ENCODE measurements around the gene MTERF2. TPM values are rescaled to one million over a fixed set of nuclear protein-coding genes. Genes with fewer than 3 reads are reported as not detected.
A peak's percentile ranks its signal among the peaks of the same experiment; 100 is the strongest.

Gene MTERF2
- total and polyA plus RNA-seq, 10 of the 15 experiments (the other 5 are each of a cell fraction or from before 2014, with no cell fraction given), result 2.1 to 9.8 (median 6.7) TPM

DNA sequence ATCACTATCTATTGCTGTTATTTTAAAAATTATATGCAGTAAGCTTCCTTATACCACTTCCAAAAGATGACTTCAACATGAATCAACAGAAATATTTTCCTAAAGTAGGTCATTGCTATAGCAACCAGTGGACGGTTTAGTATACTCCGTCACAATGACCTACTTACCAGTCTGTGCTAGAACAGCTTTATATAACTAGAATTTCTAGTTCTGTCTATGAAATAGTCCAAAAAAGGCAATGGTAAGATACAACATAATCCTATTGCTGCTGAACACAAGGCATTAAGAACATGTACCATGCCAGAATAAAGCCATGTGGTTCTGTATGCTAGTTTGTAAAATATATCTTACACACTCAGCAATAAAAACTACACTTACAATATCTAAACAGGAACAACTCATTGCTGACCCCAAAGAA is 40.7 kb upstream of the MTERF2 start:
- intact Hi-C loops (cut with micrococcal nuclease; ENCODE audit: unreplicated experiment), result no loop called here
- no peak overlapping the region for H3K4me2 ChIP-seq (ENCODE audit: control insufficient read depth, insufficient read depth)

GRCh38 chr12:107026806-107027635 is 40.1 kb upstream of the MTERF2 start:
- no peaks in the 10 kb centered on the region for H4K20me1 ChIP-seq (ENCODE audit: control insufficient read depth, insufficient read depth)
- H3K27me3 ChIP-seq (replicated peaks in 1 of 2; ENCODE audit: control insufficient read depth in 2 of 2, insufficient read depth in 2 of 2, low read length in 1 of 2), result no peaks in the 10 kb centered on the region
- H2AFZ ChIP-seq (ENCODE audit: control insufficient read depth, low read depth, low read length), result no peak overlapping the region
- H3K27ac ChIP-seq (ENCODE audit: control insufficient read depth, insufficient read depth), result no peak overlapping the region
- no peak for ATAC-seq
- RAD21 ChIA-PET (ENCODE audit: unreplicated experiment), result no interaction called here
- H3K9ac ChIP-seq (ENCODE audit: control insufficient read depth, insufficient read depth, low read length), result no peak overlapping the region
- no peaks in the 10 kb centered on the region for H3K79me2 ChIP-seq (ENCODE audit: control insufficient read depth, insufficient read depth, low read length)
- H3K36me3 ChIP-seq (ENCODE audit: control insufficient read depth in 2 of 2, insufficient read depth in 2 of 2, low read length in 1 of 2), result no peaks in the 10 kb centered on the region
- SMC1A ChIA-PET (ENCODE audit: uncharacterized antibody, unreplicated experiment), result interaction anchor here (0.7 kb wide), 1 partner anchor 18 kb away, joined by 3 read pairs; no protein-coding TSS in a partner anchor
- H3K4me3 ChIP-seq, result no peak overlapping the region
- FAIRE-seq, result no peak
- WGBS (ENCODE audit: insufficient coverage, insufficient replicate concordance, low lambda C conversion rate, missing lambda C conversion rate), result 48% methylated on average over 4 of the region's 4 CpGs
- no TSS peak for BruUV-seq (replicated peaks)
- CTCF ChIA-PET, result no interaction called here
- POLR2A ChIA-PET, result no interaction called here
- H3K4me2 ChIP-seq (ENCODE audit: control insufficient read depth, insufficient read depth), result no peak overlapping the region
- in situ Hi-C loops (cut with MboI), result no loop called here
- no peaks in the 10 kb centered on the region for H3K4me1 ChIP-seq (ENCODE audit: control insufficient read depth, insufficient read depth, low read length)
- intact Hi-C loops (cut with micrococcal nuclease; ENCODE audit: unreplicated experiment), result no loop called here
- H3K9me3 ChIP-seq (replicated peaks; ENCODE audit: control insufficient read depth, insufficient read depth, low read length), result no peaks in the 10 kb centered on the region
- DNase-seq (ENCODE audit: low read depth, low spot score), result no peak
- TF ChIP-seq BRCA1 (IDR thresholded peaks at IDR 0.05; ENCODE audit: low read depth, low read length), result no peak
- no peak for TF ChIP-seq YBX1 (IDR thresholded peaks at IDR 0.05)
- no peak for TF ChIP-seq ATF7 (IDR thresholded peaks at IDR 0.05; ENCODE audit: low read depth)
- no peak for TF ChIP-seq TCF3 (IDR thresholded peaks at IDR 0.05; ENCODE audit: borderline replicate concordance, insufficient read depth, low read depth, low read length)
- TF ChIP-seq MEF2A (IDR thresholded peaks at IDR 0.05; ENCODE audit: insufficient read depth, low read depth, low read length), result no peak
- no peak for TF ChIP-seq YY1 (IDR thresholded peaks at IDR 0.05; ENCODE audit: low read depth, low read length)
- TF ChIP-seq ZBTB40 (IDR thresholded peaks at IDR 0.05; ENCODE audit: borderline replicate concordance), result no peak
- TF ChIP-seq NRF1 (conservative IDR thresholded peaks at IDR 0.05; ENCODE audit: low read depth, low read length), result no peak
- TF ChIP-seq IKZF2 (IDR thresholded peaks at IDR 0.05), result no peak
- no peak for TF ChIP-seq SMAD1 (IDR thresholded peaks at IDR 0.05; ENCODE audit: low read depth, partially characterized antibody)
- TF ChIP-seq ZBED1 (IDR thresholded peaks at IDR 0.05; ENCODE audit: borderline replicate concordance), result no peak
- no peak for TF ChIP-seq DPF2 (IDR thresholded peaks at IDR 0.05)
- no peak for TF ChIP-seq BCL11A (IDR thresholded peaks at IDR 0.05; ENCODE audit: low read depth, low read length)
- no peak for TF ChIP-seq CBX3 (IDR thresholded peaks at IDR 0.05; ENCODE audit: borderline replicate concordance, low read depth)

More for the DNA sequence above, 40.7 kb upstream of the MTERF2 start:
- Histone ChIP-seq H3K27me3 (replicated peaks in 1 of 2; ENCODE audit: control insufficient read depth in 2 of 2, insufficient read depth in 2 of 2, low read length in 1 of 2) (no peaks in the 10 kb centered on the region), H3K27ac (ENCODE audit: control insufficient read depth, insufficient read depth) (no peak overlapping the region), H3K36me3 (ENCODE audit: control insufficient read depth in 2 of 2, insufficient read depth in 2 of 2, low read length in 1 of 2) (no peaks in the 10 kb centered on the region), H3K9ac (ENCODE audit: control insufficient read depth, insufficient read depth, low read length) (no peak overlapping the region), H3K9me3 (replicated peaks; ENCODE audit: control insufficient read depth, insufficient read depth, low read length) (no peaks in the 10 kb centered on the region), H2AFZ (ENCODE audit: control insufficient read depth, low read depth, low read length) (no peak overlapping the region), H3K4me1 (ENCODE audit: control insufficient read depth, insufficient read depth, low read length) (no peaks in the 10 kb centered on the region), H3K4me3 (no peak overlapping the region), H3K79me2 (ENCODE audit: control insufficient read depth, insufficient read depth, low read length) (no peaks in the 10 kb centered on the region), H4K20me1 (ENCODE audit: control insufficient read depth, insufficient read depth) (no peaks in the 10 kb centered on the region)
- ChIA-PET SMC1A (ENCODE audit: uncharacterized antibody, unreplicated experiment) (interaction anchor here (0.7 kb wide), 1 partner anchor 19 kb away, joined by 3 read pairs; no protein-coding TSS in a partner anchor), POLR2A (no interaction called here), CTCF (no interaction called here), RAD21 (ENCODE audit: unreplicated experiment) (no interaction called here)
- ATAC-seq, result no peak; the same call in 1 of the 3 replicates
- BruUV-seq (replicated peaks), result no TSS peak
- 36% methylated on average over 2 of the region's 2 CpGs for whole genome bisulfite sequencing (ENCODE audit: insufficient coverage, insufficient replicate concordance, low lambda C conversion rate, missing lambda C conversion rate)
- no peak for FAIRE-seq
- in situ Hi-C loops (cut with MboI), result no loop called here
- no peak for DNase-seq (ENCODE audit: low read depth, low spot score)
- TF ChIP-seq STAT1 (conservative IDR thresholded peaks at IDR 0.05), result no peak
- peak; percentile 73 for TF ChIP-seq BMI1 (IDR thresholded peaks at IDR 0.05; ENCODE audit: borderline replicate concordance)

All from GM12878 (cell line).